IMR-90 (cell line): ENCODE data around the gene COMMD1.

Experiments used
- CTCF ChIP-seq: conservative IDR thresholded peaks from 2 replicates; pipeline ENCODE4 v1.5.1; 2012; ENCODE audit warnings: mild to moderate bottlenecking, low read depth, low read length, improper control_type of control experiment
- FOS ChIP-seq: fragments of 150-350 bp; IDR thresholded peaks from 2 replicates; pipeline ENCODE4 v1.6.1; 2016; ENCODE audit warnings: low read depth, low read length
- MAFK ChIP-seq: IDR thresholded peaks from 2 replicates; pipeline ENCODE4 v1.6.1; 2012; ENCODE audit warnings: low read depth, low read length, improper control_type of control experiment
- POLR2A ChIP-seq: IDR thresholded peaks from 2 replicates; pipeline ENCODE4 v1.6.1; 2012; ENCODE audit warnings: mild to moderate bottlenecking, low read depth, low read length
- RAD21 ChIP-seq: IDR thresholded peaks from 2 replicates; pipeline ENCODE4 v1.6.1; 2012; ENCODE audit warnings: low read length, improper control_type of control experiment
- SMC3 ChIP-seq: fragments of 150-350 bp; IDR thresholded peaks from 2 replicates; pipeline ENCODE4 v1.6.1; 2016; ENCODE audit warnings: low read depth, mild to moderate bottlenecking, antibody characterized with exemption, low read length, moderate library complexity

GRCh38 chr2:61920548-61920947 lies 15.1 kb downstream of the COMMD1 start:
- no peak for TF ChIP-seq CTCF
- TF ChIP-seq FOS, result no peak
- TF ChIP-seq SMC3, result no peak
- no peak for TF ChIP-seq RAD21
- TF ChIP-seq POLR2A, result no peak
- no peak for TF ChIP-seq MAFK
